NK-92 (cell line): ENCODE measurements around the gene GAL3ST2.
"Not testable (repeated sequence)": the region's sequence is repeated elsewhere in the genome, so short reads cannot be mapped to it uniquely, and the experiment has no call there.

Source experiments
- DNase-seq: peaks from one replicate; lab custom pipeline; 2025; ENCODE audit not compliant: unreplicated experiment; lab: John Stamatoyannopoulos, UW

Gene GAL3ST2

DNA sequence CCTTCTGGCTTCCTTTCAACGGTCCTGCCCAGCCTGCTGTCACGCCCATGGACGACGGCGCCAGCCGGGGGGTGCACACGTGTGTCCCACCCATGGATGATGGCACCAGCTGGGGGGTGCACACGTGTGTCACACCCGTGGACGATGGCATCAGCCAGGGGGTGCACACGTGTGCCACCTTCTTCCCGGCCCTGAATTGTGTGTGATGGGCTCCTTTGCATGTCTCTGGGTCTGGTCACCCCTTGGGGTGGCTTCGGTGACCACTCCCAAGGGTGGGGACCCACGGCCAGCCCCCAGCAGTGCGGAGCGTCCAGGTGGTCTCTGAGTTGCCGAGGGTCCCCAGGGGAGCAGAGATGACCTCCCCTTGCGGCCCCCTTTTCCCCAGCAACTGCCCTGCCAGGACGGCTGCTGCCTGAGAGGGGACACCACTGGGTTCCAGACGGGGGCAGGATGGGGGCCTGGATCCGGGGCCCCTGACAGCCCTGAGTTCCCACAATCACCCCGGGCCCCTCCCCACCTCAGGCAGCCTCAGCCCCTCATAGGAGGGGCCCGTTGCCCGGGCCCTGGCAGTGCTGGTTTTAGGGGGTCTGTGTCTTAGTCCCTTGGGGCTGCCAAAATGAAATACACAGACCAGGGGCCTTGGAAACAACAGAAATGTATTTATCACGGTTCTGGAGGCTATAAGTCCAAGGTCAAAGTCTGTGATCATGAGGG is 41.8 kb downstream of the GAL3ST2 start:
- DNase-seq: no peak

DNA sequence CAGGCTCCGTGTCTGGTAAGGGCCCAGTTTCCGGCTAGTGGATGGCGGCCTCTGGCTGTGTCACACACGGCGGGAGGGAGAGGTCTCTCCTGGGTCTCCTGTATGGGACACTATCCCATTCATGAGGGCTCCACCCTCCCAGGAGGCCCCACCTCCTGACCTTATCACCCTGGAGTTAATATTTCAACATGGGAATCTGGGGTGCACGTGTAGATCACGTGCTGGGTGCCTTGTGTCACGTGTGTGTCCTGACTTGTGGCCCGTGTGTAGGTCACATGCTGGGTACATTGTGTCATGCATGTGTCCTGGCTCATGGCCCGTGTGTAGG is 42.3 kb downstream of the GAL3ST2 start:
- DNase-seq: no peak

DNA sequence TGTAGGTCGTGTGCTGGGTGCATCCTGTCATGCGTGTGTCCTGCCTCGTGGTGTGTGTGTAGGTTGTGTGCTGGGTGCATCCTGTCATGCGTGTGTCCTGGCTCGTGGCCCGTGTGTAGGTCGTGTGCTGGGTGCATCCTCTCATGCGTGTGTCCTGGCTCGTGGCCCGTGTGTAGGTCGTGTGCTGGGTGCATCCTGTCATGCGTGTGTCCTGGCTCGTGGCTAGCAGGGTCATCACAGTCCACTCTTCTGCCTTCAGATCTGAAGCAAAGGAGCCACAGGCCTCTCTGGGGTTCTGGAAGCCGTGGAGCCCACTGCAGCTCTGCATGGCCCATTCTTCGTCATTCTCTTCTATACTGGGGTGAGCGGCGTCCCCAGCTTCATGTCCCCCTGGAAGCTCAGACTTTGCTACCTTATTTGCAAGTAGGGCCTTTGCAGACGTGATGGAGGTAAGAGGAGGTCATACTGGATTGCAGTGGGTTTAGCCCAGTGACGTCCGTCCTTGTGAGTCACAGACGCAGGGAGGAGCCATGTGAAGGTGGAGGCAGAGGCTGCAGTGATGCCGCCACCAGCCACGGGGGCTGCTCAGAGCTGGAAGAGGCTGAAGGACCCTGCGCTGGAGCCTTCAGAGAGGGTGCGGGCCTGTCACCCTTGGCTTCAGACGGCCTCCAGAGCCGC is 43.5 kb downstream of the GAL3ST2 start:
- DNase-seq: not testable (repeated sequence)

DNA sequence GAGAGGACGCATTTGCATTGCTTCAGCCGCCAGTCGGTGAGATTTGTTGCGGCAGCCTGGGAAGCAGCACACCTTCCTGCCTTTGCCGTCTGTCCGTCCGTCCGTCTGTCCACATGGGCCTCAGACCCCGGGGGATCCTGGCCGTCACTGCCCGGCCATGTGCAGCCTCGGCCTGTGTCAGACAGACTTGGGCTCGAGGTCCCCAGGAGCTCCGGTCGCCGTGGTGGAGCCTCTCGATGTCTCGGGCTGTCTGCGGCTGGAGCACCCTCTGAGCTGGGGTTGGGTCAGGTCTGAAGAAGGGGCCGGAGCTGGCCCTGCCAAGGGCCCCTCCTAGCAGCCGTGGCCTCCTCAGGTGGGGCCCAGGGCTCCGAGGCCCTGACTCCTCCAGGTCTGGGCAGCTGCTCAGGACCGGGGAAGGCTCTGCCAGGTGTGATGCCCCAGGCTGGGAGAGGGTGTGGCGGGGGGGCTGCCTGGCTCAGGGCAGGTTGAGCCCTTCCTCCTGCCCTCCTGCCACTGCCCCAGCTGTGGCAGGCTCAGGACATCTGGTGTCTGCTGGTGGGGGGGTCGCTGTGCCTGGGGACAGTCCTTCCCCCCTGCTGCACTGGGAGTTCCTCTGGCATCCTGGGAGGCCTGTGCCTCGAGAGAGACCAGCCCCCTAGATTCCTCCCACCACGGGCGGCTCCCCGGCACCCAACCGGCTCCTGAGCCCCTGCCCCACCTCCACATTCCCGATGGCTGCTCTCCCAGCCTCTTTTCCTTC is 44.2 kb downstream of the GAL3ST2 start:
- no peak for DNase-seq

DNA sequence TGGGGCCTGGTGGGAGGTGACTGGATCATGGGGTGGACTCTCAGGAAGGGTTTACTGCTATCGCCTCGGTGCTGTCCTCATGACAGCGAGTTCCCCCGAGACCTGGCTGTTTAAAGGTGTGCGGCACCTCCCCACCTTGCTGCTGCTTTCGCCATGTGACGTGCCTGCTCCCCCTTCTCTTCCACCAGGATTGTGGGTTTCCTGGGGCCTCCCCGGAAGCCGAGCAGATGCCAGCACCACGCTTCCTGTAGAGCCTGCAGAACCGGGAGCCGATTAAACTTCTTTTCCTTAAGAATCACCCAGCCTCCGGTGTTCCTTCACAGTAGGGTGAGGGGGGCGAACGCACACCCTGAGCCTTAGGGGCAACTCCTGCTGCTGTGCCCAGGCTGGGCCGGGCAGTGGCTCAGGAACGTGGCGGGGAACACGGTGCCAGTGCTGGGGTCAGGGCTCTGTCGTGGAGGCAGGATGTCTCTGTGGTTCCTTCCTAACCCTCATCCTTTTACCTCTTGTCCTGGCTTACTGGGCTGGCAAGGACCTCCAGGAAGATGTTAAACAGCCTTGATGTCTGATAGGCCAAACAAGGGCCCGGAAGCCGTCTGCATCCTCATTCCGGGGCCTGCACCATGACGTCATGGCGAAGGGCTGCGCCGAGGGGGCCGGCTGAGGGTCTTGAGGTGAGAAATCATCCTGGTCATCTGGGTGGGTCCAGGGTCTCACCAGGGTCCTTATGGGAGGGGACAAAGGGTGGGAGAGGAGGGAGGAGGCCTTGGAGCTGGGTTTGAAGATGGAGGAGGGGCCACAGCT is 45.0 kb downstream of the GAL3ST2 start:
- no peak for DNase-seq

DNA sequence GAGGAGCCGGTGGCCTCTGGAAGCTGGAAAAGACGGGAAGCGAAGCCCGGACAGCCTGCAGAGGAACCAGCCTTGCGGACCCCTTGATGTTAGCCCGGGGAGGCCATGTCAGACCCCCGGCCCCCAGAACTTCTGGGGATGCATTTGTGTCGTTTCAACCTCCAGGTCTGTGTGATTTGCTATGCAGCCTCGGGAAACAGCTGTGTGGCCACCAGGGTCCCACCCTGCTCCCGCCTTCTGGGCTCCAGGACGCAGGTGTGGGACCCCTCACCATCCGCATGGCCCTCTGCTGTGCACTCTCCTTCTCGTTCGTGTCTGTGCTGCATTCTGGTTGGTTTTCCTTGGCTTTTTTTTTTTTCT is 45.6 kb downstream of the GAL3ST2 start:
- DNase-seq: no peak

DNA sequence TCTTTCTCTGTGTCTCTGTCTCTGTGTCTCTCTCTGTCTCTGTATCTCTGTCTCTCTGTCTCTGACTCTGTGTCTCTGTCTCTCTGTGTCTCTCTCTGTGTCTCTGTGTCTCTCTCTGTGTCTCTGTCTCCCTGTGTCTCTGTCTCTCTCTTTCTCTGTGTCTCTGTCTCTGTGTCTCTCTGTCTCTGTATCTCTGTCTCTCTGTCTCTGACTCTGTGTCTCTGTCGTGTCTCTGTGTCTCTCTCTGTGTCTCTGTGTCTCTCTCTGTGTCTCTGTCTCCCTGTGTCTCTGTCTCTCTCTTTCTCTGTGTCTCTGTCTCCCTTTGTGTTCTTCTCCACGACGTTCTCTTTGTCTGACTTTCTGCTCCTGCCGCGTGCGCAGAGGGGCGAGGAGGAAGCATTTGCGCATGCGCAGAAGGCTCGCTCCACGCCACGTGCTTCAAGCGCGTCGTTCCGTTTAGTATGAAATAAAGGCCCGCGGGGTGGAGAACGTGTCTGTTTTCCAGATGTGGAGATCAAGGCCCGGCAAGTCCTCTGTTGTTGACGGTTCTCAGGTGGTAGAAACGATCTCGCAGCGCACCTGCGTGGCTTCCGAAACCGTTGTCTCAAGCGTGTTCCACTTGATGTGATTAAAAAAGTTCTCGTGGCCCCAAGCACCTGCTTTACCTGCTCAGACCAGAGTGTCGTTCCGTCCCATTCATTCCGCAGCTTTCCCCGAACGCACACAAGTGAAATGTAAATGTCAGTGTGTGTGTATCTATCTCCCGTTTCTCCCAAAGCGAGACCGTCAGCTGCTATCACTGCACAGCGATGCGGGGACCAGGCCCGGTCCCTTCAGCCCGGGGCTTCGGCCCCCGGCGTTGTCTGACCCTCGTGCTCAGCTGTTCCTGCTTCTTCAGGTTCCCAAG is 47.2 kb downstream of the GAL3ST2 start:
- DNase-seq: not testable (repeated sequence)

DNA sequence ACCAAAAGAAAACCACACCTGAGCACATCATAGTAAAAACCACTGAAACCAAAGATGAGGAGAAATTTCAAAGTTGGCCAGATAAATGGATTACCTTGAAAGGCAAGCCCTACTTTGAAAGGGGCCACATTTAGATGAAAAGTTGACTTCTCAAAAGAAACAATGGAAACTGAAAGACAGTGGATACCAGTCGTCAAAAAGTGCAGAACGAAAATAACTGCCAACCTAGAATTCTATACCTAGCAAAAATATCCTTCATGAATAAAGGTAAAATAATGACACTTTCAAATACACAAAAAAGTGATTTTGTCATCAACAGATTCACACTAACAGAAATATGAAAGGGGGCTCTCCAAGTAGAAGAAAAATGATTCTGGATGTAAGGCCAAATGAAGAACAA is 50.8 kb downstream of the GAL3ST2 start:
- no peak for DNase-seq

DNA sequence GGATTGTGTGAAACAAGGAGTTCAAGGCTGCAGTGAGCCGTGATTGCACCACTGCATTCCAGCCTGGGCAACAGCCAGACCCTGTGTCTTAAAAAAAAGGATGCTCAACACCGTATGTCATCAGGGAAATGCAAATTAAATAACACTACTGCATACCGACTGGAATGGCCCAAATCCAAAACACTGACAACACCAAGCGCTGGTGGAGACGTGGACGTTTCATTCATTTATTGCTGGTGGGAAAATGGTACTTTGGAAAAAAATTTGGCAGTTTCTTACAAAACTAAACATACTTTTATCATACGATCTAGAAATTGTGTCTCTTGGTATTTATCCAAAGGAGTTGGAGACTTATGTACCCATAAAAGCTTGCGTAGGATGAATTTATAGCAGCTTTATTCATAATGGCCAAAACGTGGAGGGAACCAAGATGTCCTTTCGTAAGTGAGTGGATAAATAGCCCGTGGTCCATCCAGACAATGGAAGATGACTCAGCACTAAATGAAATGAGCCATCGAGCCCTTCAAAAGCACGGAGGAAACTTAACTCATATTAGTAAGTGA is 56.6 kb downstream of the GAL3ST2 start:
- DNase-seq: no peak

DNA sequence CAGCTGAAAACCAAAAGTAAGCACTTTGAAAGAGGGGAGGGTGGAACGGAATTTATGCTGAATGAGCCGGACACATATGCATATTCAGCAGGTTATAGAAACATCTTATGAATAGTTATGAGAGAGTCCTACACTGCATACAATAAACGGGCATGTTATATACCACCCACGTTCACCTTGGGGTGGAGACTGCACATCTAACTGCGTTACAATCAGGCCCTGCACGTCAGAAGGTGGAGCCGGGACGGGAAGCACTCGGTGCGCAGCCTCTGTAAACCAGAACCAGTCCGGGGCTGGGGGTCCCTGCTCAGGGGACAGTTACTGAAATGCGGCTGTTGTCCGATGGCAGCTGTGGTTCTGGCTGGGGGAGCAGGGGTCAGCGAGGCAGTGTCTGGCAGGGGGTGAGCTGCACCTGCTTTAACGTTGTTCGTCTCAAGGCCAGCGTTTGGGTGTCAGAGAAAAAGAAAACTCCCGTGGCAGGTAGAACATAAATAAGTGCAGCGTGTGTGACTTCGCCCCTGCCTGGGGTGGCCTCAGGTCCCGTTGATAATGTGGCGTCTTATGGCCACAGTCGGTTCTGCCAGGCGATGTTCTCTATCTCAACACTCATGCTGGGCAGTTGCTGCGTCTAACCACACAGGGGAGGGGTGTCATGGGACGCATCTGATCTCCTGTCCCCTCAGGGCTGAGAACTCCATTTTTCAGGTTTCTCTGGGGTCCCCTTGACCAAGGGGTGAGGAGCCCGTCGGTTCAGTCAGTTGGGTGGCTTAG is 57.3 kb downstream of the GAL3ST2 start:
- DNase-seq: not testable (repeated sequence)

DNA sequence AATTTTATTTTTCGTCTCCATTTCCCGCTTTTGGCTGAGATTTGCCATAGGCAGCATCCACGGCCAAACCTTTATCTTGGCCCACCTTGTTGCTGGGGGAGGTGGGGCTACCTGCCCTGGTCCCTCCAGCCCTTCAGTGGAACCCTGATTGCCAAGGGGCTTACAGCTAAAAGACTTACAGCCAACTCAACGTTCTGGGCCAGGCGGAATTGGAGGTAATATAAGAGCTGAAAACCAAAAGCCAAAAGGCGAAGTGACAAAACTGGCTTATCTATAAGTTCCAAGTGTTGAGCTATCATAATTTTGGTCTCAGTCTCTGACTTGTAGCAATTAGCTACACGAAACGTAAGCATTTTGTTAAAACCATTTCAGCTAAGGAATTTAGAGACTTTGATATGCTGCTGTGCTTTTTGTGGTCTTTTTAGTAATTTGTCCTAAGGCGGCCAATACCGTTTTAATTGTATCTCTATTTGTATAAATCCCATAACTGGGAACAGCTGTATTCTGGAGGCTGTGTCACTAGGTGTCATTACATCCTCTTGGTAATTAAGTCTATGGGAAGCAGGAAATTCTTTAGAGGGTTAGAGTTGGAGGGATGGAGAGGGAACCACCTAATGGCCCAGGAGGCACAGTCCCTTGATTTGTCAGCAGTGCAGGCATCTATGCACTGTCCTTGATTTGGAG is 58.0 kb downstream of the GAL3ST2 start:
- DNase-seq: no peak

DNA sequence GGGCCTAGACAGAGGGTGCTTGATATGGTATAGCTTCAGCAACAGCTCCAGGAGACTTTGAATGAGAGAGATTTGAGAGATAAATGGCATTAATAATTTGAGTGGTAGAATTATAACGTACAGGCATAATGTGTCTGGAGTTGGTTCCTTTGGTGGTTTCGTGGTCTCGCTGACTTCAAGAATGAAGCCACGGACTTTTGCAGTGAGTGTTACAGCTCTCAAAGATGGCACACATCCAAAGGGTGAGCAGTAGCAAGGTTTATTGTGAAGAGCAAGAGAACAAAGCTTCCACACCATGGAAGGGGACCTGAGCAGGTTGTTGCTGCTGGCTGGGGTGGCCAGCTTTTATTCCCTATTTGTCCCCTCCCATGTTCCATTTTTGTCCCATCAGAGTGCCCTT is 59.0 kb downstream of the GAL3ST2 start:
- no peak for DNase-seq

DNA sequence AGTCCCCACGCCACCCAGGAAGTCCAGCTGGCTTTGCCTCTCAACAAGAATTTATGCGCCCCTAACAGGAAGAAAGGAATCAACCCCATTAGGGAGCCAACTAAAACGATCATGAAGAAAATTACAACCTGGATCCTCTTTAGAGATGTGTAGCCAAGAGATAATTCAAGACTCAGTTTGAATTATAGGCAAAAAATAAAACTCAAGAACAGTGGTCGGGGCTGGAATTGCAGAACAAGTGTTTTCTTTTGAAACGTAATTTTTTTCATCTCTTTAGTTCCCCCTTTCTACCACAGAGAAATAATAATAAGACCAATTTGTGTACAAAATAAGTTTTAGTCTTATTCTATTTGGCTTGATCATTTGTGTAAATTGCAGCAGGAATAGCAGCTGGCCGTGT is 59.7 kb downstream of the GAL3ST2 start:
- DNase-seq: no peak

DNA sequence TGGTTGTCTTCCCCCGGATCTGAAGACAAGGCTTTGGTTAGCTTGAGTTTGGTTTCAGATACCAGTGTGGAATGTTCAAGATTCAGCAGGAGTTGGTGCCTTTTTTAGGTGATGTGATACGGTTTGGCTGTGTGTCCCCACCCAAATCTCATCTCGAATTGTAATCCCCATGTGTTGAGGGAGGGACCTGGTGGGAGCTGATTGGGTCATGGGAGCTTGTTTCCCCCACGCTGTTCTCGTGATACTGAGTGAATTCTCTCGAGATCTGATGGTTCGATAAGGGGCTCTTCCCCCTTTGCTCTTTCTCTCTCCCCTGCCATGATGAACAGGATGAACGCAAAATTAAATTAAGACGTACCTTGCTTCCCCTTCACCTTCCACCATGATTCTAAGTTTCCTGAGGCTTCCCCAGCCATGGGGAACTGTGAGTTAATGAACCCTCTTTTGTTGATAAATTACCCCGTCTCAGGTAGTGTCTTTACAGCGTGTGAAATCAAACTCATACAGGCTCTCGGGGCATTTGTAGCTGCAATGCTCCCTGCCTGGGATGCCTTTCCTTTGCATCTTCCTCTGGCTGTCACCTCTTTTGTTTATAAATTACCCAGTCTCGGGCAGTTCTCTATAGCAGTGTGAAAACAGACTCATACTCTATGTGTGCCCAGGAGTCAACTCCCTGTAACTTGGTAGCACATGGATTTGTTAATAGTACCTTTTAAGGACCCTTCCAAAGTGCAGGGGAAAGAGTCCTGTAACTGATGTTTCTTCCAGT is 60.8 kb downstream of the GAL3ST2 start:
- no peak for DNase-seq

DNA sequence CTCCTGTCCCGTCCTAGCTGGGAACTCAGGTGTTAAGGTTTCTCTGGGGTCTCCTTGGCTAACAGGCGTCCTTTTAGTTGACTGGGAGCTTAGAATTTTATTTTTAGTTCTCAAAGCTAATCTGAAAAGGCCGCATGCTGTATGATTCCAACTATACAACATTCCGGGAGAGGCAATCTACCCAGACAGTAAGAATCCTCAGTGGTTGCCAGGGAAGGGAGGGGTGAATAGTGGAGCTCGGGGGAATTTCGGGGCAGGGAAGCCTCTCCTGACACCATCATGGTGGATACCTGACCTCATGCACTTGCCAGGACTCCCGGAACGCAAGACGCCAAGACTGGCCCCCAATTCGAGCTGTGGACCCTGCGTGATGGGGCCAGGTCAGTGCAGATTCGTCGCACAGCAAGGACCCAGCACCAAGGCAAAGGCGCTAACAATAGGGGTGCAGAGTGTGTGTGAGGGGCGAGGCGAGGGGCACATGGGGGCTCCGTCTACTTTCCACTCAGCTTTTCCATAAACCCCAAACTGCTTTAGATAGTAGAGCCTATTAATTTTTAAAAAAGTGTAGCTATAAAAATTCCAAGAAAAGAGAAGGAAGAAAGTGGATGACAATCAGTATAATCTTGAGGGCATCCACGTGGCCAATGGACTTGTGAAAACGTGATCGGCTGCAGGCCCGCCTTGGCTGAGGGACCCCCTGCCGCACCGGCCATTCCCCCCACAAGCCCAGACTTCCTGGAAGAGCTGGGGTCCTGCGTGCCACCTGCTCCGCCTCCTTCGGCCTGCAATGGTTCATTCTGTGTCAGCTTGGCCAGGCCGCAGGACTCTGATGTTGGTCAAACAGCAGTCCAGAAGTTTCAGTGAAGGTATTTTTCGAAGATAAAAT is 64.8 kb downstream of the GAL3ST2 start:
- no peak for DNase-seq

DNA sequence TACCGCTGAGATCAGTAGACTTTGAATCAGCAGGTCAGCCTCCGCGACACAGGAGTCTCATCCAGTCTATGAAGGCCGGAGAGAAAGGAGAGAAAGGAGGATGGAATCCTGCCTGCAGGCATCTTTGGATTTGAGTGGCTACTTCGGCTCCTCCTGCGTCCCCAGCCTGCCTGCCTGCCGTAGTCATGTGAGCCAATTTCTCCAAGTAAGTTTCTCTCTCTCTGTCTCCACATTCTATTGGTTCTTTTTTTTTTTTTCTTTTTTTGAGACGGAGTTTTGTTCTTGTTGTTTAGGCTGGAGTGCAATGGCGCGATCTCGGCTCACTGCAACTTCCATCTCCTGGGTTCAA is 65.4 kb downstream of the GAL3ST2 start:
- DNase-seq: no peak

DNA sequence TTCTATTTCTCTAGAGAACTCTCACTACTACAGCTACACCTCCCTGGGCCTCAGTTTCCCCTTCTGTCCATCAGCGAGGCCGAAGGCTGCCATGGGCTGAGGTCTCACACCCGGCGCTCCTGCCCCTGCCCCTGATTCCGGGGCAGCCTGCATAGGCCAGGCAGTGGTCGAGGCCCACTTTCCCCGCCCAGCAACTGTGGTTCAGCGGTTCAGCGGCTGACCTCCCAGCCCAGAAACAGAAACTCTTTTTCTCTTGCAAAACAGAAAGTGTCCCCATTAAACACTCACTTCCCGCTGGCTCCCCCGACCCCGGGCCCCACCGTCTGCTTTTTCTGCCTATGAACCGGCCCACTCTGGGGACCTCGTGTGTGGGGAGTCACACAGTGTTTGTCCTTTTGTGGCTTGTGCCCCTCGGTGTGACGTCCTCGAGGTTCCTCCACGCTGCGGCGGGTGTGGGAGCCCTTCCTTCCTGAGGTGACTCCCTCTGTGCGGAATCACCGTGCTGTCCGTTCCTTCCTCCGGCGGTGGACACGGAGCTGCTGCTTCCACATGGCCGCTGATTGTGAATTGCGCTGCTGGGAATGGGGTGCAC is 66.1 kb downstream of the GAL3ST2 start:
- no peak for DNase-seq
